GM18499 (cell line): ENCODE measurements around the gene TPO.

Experiments
- ATAC-seq: cut with Tn5 transposase; IDR thresholded peaks from one replicate; pipeline ENCODE4 v1.9.1; 2021; ENCODE audit warnings: moderate number of reproducible peaks; ENCODE audit not compliant: insufficient read depth, unreplicated experiment

TPO gene

DNA sequence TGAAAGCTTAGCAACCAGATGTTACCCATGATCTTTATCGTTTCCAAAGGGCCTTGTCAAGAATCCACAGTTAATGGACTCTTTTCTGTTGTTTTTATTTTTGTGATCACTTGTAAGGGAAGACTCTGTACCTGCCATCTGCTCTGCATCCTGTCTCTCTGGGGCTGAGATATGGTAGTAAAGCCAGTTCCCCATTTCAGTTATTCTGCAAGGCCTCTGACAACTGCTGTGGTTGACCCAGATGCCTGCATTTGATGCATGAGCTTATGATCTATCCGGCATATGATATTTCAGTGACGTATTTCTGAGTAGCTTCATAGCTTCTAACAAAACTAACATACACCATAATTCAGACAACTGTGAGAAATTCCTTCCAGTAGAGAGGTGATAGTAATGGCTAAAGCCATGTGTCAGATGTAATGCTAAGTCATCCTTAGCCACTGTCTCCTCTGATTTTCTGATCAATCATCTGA, 105.1 kb downstream of the TPO start:
- no peak for ATAC-seq

DNA sequence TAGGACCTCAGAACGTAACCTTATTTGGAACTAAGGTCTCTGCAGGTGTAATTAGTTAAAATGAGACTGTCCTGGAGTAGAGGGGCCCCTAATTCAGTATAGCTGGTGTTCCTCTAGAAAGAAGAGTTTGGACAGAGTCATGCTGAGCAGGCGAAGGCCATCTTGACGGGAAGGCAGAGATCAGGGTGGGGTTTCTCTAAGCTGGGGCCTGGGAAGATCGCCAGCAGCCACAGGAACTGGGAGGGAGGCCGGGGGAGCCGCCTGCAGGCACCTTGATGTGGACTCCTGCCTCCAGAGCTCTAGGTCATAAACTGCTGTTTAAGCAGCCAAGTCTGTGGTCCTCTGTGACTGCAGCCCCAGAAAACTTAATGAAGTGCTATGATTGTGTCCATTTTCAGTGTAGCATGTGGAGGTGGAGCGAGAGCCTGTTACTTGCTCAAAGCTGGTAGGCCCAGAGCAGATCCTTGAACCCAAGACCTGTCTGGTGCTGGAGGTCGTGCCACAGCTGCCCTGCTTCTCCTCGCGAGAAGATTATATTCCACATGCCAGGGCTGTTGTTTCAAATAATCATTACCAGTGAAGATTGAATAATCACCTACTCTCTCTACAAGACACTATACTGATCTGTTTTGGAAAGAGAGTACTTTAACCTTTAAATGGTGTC, 105.7 kb downstream of the TPO start:
- no peak for ATAC-seq

DNA sequence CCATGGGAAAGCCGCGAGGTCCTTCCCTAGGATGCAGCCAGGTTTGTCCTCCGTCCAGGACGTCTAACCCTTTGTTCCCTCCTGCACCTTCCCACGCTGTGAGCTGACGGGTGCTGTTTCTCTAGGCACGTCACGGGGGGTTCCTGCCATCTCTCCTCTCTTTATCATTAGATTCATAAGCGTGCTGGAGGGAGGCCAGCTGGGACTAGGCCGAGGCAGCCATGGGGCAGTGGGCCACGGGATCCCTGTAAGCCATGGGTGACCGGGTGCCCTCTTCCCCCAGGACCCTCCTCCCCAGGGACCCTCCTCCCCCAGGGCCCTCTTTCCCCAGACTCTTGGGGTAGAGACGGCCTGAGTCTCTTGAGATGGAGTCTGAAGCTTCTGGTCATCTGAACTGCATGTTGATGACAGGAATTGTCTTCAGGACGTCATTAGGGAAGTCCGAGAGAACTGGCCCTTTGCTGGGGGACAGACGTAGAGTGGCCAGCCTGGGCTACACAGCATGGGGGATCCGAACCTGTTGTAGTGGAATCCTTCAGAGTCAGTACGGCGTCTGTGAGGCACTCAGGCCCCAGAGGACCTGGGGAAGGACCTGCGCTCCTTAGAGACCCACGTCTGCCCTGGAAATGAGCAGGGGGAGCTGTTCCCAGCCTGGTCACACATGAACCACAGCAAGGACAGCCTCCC, 108.1 kb downstream of the TPO start:
- no peak for ATAC-seq

DNA sequence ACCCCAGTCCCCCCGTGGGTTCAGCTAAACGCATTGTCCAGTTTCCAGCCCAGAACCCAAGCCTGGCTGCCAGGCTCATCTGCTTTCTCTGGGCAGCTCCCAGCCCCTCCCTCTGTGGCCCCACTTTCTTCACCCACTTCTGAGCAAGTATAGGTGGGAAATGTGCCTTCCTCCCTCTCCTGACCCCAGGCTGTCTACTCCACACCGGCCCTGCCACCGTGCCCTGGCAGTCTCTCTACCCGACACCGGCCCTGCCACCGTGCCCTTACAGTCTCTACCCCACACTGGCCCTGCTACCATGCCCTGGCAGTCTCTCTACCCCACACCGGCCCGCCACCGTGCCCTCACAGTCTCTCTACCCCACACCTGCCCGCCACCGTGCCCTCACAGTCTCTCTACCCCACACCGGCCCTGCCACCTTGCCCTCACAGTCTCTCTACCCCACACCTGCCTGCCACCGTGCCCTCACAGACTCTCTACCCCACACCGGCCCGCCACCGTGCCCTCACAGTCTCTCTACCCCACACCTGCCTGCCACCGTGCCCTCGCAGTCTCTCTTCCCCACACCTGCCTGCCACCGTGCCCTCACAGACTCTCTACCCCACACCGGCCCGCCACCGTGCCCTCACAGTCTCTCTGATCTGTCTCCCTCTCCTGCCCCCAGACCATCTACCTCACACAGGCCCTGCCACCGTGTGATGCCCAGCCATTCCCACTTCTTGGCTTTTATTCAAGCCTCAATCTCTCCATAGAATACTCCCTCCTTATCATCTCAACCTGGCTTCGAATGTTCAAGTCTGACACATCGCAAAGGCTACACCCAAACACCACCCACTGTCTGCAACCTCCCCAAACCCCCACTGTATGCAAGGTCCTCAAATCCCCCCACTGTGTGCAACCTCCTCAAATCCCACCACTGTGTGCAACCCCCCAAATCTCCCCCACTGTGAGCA, 108.9 kb downstream of the TPO start:
- no peak for ATAC-seq

DNA sequence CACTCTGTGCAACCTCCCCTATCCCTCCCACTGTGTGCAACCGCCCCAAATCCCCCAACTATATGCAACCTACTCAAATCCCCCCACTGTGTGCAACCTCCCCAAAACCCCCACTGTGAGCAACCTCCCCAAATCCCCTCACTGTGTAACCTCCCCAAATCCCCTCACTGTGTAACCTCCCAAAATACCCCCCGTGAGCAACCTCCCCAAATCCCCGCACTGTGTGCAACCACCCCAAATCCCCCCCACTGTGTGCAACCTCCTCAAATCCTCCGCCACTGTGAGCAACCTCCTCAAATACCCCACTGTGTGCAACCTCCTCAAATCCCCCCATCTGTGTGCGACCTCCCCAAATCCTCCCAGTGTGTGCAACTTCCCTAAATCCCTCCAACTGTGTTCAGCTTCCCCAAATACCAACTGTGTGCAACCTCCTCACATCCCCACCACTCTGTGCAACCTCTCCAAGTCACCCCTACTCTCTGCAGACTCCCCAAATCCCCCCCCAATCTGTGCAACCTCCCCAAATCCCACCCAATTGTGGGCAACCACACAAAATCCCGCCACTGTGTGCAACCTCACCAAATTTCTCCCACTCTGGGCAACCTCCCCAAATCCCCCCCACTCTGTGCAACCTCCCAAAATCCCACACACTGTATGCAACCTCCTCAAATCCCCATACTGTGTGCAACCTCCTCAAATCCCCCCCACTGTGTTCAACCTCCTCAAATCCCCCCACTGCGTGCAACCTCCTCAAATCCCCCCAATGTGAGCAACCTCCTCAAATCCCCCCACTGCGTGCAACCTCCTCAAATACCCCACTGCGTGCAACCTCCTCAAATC, 114.1 kb downstream of the TPO start:
- ATAC-seq: no peak

DNA sequence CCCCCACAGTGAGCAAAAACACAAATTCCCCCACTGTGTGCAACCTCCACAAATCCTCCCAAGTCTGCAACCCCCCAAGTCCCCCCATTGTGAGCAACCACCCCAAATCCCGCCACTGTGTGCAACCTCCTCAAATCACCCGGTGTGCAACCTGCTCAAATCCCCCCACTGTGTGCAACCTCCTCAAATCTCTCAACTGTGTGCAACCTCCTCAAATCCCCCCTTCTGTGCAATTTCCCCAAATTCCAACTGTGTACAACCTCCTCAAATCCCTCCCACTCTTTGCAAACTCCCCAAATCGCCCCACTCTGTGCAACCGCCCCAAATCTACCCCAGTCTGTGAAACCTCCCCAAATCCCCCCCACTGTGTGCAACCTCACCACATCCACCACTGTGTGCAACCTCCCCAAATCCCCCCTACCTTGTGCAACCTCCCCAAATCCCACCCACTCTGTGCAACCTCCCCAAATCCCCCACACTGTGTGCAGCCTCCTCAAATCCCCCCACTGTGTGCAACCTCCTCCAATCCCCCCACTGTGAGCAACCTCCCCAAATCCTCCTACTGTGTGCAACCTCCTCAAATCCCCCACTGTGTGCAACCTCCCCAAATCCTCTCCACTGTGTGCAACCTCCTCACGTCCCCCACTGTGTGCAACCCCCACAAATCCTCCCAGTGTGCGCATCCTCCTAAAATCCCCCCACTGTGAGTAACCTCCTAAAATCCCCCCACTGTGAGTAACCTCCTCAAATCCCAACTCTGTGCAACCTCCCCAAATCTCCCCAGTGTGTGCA, 115.2 kb downstream of the TPO start:
- ATAC-seq: no peak

DNA sequence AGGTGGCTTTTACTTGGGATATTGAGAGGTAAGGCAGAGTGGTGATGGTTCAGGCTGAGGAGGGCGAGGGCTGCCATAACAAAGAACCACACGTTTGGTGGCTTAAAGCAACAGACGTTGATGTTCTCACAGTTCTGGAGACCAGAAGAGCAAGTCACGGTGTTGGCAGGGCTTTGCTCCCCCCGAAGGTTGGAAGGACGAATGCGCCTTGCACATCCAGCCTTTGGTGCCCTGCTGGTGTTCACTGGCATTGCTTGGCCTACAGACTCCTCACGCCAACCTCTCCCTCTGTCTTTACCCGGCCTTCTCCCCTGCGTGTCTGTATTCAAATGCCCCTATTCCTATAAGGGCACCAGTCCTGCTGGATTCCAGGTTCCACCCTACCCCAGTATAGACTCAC, 125.4 kb downstream of the TPO start:
- ATAC-seq: no peak

DNA sequence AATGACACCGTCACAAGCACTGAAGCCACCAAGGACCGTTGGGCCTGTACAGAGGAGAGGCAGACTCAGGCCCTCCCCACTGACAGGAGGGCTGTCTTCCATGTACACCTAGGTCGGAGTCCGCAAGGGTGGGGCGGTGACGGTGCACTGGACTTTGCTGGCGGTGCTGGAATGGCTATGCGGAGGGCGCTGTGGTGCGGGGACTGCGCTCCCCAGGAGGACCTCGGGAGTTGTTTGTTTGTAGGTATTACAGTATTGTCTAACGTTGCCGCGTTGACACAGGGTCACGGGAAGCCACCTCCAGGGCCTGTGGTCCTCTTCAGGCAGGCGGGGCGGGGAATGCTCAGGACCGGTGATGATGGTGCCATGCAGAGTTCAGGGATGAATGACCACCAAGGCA, 126.2 kb downstream of the TPO start:
- ATAC-seq: no peak

DNA sequence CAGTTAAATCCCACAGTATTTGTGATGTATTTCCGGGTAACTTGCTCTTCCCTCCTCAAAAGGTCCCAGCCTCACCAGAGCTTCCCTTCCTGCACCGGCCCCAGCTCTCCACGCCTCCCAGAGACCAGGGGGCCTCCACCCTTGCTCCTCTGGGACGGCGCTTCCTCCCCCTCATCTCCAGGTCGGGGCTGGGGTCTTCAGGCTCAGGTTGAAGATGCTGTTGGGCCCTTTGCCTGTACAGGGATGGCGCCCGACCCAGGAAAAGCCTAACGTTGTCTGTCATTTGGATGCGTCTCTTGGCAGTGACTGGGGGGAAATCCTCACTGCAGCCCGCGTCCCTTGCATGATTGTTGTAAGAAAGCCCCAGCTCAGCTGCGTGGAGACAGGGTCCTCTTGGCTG, 126.7 kb downstream of the TPO start:
- ATAC-seq: no peak

DNA sequence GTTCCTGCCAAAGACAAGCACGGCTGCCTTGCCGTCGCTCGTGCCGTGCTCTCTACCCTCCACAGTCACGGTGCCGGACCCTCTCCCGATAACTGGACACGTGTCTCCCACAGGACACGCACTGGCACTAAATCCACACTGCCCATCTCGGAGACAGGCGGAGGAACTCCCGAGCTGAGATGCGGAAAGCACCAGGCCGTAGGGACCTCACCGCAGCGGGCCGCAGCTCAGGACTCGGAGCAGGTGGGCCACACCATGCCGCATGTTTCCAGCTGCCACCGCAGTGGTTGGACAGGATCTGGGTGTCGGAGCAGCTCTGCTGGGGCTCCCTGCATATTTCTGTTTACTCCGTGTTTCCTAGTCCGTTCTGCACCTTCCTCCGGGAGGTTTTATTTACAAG, 127.2 kb downstream of the TPO start:
- ATAC-seq: no peak

DNA sequence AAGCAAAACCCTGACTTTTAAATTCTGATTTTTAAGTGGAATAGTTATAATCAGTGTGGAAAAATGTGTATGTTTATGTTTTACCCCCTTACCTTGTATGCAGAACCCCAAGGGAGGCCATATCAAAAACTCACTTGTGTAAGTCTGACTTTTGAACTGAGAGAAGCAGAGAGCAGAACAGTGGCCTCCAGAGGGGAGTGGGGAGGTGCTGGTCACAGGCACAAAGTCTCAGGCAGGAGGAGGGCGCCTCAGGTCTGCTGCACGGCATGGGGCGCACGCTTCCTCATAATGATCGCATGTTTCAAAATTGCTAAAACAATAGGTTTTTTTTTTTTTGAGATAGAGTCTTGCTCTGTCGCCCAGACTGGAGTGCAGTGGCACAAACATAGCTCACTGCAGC, 127.8 kb downstream of the TPO start:
- no peak for ATAC-seq

DNA sequence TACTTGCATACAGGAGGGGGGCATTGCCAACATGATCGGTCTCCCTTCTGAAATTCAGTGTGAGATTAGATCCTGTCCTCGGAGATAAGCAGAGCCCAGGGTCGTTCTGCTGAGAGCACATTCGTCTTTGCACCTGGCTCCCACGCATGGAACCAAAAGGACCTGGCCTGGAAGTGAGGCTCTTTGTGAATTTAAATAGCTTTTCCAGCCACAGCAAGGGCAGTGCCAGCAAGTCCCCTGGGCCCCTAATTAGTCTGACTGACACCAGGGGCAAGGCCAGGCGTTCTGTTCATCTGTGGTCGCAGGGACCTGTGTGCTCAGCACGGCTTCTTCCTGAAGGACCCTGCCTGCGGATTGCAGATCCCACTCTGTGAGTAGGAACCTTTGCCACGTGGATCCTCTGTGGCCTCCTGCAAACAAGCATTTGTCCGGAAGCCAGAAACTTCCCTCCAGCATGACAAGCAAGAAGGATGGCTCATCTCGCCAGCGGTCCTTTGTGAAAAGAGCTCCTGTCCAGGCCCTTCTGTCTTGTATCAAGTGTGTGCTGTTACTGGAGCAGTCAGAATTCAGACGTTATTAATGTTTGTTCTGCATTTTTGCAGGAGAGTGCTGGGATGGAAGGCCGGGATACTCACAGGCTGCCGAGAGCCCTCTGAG, 128.7 kb downstream of the TPO start:
- no peak for ATAC-seq

DNA sequence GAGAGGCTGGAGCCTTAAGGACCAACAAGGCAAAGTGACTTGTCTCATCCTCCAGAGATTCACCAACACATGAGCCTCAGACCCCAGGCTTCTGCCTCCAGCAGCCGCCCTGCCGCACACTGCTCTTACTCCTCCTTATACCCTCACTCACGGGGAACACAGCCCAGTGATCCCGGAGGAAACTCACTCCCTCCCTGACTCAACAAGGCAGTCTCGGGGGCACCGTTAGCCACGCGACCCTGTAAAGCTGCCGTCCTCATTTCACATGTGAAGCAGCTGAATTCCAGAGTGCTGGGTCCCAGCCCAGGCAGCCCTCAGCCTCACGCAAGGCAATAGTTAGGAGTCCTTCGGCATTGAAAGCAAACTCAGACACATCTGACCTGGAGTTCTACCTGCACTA, 129.7 kb downstream of the TPO start:
- ATAC-seq: no peak

DNA sequence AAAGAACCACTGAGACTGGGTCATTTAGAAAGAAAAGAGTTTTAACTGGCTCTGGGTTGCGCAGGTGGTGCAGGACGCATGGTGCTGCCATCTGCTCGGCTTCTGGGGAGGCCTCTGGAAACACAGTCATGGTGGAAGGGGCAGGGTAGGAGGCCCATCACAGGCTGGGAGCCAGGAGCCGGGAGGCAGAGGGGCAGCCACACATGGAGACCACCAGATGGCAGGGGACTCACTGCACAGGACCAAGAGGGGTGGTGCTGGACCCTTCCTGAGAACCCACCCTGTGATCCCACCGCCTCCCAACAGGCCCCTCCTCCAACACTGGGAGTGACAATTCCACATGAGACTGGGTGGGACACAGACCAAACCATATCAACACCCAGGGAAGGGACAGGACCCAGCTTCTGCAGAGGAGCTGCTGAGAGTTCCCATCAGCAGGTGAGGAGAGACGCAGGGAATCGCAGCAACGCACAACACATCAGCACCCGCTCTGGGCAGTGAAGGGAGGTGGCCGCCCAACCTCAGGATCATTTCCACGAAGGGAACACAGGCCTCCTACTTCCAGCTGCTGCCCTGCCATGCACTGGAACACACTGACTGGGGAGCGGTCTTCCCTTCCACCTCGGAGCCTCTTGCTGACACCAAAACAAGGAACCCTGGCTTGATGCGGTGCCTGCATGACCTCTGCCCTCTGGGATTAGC, 130.7 kb downstream of the TPO start:
- no peak for ATAC-seq

DNA sequence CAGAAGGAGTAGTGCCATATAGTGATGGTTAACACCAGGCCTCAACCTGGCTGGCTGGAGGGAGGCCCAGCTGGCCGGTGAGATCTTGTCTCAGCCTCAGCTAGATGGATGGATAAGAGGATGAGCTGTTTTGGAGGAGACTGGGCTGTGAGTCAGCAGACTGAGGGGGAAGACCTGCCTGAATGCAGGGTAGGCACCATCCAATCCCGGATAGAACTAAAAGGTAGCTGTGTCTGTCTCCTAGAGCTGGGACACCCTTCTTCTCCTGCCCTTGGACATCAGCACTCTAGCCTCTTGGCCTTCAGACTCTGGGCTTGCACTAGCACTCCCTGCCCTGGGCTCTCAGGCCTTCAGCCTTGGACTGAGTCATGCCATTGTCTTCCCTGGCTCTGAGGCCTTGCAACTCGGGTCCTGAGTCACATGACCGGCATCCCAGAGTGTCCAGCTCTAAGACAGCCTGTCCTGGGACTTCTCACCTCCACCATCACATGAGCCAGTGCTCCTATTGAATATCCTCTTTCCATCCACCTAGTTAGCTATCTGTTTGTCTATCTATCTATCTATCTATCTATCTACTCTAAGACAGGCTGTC, 131.3 kb downstream of the TPO start:
- ATAC-seq: no peak

DNA sequence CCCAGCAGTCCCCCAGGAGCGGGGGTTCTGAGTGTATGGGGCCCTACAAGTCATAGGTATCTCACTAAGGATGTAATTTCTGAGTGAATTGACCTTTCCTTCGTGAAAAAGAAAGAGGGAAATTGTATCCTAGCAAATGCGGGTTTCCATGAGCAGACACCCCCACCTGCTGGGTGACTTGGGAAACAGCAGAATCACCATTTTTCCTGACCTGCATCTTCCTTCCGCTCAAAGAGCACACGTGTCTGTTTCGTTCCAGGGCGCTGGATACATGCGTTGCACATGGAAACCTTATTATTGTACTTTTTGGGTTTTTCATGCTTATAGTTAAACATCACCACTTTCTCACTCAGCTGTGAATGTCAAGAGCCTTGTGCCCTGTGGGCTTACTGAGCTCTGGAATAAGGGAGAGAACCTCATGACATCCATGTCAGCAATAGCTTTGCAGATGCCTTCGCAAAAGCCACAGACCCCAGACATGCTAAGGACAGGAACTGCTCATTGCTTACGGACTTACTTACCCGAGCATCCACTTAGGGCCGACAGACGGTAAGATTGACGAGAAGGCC, 132.8 kb downstream of the TPO start:
- ATAC-seq: no peak

DNA sequence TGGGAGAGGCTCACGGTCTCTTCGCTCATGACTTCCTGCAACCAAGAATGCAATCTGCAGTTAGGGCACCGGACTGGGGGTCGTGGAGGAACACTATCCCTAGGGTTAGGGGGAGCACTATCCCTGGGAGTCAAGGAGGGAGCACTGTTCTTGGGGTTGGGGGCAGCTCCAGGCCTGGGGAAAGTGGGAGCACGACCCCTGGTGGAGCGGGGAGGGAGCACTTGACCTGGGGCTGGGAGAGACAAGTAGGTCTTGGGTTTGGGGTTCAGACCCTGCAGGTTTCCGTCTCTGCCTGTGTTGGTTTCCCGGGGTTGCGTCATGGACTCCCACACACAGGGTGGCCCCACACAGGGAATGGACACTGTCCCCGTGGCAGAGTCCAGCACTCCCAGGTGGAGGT, 133.6 kb downstream of the TPO start:
- no peak for ATAC-seq
